ENCODE data around the gene TXLNA.
A peak's percentile ranks its signal among the peaks of the same experiment; 100 is the strongest.

Gene TXLNA

DNA sequence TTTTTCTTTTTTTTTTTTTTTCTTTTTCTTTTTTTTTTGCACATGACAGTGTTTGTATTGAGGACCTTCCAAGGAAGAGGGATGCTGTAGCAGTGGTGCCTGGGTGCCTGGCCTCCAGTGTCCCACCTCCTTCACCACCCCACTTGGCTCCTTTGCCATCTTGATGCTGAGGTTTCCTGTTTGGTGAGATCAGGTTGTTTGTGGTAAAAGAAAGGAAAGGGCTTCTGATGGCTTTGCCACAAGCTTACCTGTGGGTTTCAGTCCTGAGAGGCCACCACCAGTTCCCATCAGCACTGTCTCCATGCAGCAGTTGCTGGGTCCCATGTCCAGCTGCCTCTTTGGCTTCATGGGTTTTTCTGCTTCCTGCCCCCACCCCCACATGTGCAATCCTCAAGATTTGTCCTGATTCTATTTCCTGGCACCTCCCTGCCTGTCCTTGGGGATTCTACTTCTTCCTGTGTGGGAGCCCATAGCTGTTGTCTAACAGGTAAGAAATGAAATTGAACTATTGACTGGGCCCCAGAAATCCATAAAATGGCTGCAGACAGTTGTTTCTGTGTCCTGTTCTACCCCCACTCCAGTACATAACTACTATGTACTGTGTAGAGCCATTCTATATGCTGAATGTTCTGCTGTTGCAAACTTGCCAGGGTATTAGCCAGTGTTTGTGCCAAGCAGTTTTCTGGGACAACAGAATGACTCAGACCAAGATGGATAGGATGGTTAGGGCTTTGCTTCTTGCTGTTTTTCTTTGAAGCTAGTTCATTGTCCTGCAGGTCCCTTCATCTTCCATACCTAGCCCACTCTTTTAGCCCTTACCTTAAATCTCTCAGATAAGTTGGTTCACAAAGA, 16.7 kb downstream of the TXLNA start:
- no peak for DNase-seq (ENCODE audit: insufficient read length, low spot score)
- FAIRE-seq, result no peak
- TF ChIP-seq POLR2A (IDR thresholded peaks at IDR 0.05; ENCODE audit: low read depth, low read length), result no peak

DNA sequence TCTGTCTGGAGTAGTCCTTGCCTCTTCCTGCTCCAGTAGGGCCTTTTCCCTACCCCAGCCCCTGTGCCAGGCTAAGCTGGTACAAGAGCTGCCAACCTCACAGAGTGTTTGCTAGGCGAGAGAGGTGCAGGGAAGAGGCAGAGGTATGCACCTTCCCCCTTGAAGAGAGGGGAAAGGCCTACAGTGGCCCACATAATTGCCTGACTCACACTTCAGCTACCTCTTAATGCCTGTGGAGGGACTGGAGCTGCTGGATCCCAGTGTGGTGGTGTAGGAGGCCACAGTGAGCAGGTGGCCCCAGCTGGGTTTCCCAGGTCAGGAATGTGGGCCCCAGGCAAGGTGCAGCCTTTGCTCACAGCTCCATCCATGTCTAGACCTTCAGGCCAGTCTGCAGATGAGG, 17.6 kb downstream of the TXLNA start:
- DNase-seq (ENCODE audit: insufficient read length, low spot score), result no peak
- no peak for FAIRE-seq
- no peak for TF ChIP-seq POLR2A (IDR thresholded peaks at IDR 0.05; ENCODE audit: low read depth, low read length)

DNA sequence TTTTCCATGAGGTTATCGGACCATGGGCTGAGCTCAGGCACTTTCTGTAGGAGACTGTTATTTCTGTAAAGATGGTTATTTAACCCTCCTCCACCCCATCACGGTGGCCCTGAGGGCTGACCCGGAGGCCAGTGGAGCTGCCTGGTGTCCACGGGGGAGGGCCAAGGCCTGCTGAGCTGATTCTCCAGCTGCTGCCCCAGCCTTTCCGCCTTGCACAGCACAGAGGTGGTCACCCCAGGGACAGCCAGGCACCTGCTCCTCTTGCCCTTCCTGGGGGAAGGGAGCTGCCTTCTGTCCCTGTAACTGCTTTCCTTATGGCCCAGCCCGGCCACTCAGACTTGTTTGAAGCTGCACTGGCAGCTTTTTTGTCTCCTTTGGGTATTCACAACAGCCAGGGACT, 18.4 kb downstream of the TXLNA start:
- FAIRE-seq (no peak), DNase-seq (ENCODE audit: insufficient read length, low spot score) (no peak)
- TF ChIP-seq POLR2A (IDR thresholded peaks at IDR 0.05; ENCODE audit: low read depth, low read length), result no peak

DNA sequence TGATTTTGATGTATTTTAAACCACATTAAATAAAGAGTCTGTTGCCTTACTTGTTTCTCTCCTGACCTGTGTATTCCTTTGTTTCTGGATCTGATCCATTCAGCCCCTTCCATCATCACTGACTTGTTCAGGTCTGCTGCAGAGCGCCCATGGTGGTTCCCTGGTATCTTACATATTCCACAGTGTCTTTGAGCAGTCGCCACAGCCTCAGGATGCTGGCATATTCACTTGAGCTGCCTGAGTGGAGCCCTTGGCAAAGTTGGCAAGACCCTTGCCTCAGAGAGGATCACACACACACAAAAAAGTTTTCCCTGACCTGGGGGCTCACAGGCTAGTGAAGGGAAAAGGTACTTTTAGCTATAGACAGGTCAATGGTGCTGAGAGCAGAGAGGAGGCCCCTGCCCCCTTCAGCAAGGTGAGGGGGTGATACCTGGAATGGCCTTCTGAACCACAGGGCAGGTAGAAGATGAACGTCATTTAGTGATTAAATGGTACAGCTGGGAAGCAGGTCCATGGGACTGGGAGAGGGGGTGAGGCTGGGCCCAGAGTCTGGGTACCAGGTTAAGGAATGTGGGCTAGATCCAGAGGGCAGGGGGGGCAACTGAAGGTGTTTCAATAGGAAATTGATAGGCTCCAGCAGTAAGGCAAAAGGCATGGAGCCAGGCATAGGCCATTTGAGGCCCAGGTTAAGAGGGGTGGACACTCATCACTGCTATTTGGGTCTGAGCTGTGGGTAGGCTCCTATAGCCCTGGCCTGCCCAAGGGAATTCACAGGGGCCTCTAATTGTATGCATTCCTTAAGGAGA, 19.0 kb downstream of the TXLNA start:
- TF ChIP-seq POLR2A (IDR thresholded peaks at IDR 0.05; ENCODE audit: low read depth, low read length), result no peak
- FAIRE-seq, result no peak

DNA sequence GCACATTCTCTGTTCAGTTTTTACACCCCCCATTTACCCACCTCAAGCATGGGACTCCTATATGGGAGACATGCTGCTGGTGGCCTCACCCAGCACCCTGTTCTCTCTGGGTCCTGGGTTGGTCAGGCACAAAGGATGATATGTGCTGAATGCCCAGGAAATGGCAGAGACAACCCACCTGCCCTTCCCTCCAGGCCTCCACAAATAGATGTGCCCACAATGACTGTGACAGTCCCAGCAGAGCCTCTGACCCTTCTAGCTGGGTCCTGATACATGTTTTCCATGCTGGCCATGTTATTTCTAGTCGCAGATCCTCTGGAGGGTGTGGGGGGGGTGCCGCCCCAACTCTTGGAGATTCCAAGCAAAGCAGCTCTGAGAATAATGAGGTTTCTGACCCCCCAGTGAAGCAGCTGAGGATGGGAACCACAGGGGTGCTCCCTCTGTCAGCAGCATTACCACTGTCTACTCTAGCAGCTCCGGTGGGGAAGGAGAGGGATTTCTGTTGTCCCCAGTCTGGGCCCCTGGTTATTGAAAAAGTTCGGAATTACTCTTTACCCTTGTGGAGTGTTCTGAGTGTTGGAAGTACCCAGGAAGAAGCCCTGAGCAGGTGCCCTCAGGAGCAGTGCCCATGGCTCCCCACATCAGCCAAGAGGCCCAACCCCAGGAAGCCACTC, 19.7 kb downstream of the TXLNA start:
- TF ChIP-seq POLR2A (IDR thresholded peaks at IDR 0.05; ENCODE audit: low read depth, low read length), result no peak
- FAIRE-seq (no peak), DNase-seq (ENCODE audit: insufficient read length, low spot score) (no peak)

More for the DNA sequence above, 19.0 kb downstream of the TXLNA start:
- DNase-seq (ENCODE audit: insufficient read length, low spot score), result no peak

DNA sequence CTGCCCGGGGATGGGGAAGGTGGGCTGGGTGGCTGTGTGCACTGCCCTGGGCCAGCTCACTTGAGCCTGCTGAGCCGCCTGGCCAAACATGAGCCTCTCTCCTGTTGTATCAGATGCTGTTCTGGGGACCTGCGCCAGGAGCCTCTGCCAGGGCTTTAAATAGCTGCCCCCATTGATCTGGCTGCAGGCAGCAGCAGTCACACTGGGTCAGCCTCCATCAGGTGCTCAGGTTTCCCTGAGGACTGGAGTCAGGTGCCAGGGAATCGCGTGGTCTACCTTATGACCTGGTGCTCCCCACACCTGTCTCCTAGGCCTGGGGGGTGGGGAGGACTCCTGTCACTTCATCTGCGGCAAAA, 20.2 kb downstream of the TXLNA start:
- TF ChIP-seq POLR2A (IDR thresholded peaks at IDR 0.05; ENCODE audit: low read depth, low read length), result no peak
- DNase-seq (ENCODE audit: insufficient read length, low spot score) (no peak), FAIRE-seq (no peak)

DNA sequence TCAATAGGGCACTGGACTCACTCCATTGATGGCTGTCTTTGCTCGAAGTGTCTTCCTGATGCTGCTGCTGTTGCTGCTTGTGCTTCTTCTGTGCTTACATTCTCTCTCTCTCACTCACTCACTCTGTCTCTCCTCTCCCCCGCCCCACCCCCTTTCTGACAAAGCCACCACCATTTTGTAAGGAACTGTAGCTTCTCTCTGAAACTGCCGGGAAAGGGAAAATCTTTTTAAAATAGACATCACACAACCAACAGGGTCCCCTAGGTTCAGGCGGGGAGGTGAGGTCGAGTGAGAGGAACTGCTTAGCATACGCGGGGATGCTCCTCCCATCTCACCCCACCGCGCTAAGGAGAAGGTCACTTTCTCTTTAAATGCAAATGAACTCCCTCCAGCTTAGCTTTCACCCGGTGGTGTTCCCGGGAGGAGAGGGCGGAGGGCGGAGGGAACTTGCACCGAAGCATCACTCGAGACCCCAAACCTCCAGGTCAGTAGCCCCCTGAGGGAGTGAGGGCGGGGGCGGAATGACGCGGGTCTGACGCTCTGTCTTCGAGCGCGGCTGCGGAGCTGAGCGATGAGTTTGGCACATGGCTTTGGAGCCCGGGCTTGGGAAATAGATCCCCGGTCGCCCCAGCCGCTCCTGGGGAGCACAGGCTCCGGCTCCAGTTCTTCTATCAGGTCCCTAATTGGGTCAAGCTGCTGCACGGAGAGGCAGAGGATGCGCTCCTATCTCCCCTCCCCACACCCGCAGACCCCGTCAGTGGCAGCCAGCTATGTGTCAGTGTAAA, 20.9 kb downstream of the TXLNA start, which contains the start of gene CCDC28B:
TSS of gene CCDC28B (plus strand) at position 370 of the 785 bp plus-strand sequence. CDS start 1,341 bp downstream, outside the sequence.
- DNase-seq (ENCODE audit: insufficient read length, low spot score) (peak; percentile 61), FAIRE-seq (no peak)
- TF ChIP-seq POLR2A (IDR thresholded peaks at IDR 0.05; ENCODE audit: low read depth, low read length), result no peak

DNA sequence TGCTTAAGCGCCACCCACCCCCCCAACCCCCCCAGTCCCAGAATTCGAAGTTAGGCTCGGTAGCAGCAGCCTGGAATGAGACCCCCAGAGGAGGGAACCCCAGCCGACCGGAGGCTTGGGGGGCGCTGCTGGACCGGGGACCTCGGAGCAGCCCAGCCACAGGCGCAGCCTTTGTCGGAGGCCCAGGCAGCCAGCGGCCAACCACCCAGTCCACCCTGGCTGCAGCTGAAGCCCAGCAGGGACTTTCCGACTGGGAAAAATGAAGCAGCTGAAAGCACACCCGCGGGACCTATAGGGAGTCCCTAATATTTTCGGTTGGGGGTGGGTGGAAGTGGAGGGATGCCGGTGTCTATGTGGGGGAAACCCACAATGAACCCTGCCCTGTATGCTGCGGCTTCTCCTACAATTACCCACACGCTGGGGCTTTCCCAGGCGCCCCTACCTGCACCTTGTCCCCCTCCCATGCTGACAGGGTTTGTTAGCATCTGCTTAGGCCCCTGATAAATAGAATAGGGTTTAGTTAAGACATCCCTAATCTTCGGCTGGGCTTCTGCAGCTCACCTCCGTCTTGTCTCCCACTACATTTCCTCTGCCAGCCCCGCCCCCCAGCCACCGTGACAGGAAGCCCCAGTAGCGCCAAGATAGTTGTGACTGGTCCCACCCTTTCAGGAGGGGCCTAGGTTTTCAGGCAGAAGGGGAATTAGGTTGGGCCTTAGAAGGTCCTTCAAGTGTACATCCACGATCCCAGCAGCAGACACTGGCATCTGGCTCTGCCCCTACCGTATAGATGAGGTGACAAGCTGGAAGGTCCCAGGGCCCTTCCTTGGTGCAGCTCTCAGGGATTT, 21.8 kb downstream of the TXLNA start:
- no peak for TF ChIP-seq POLR2A (IDR thresholded peaks at IDR 0.05; ENCODE audit: low read depth, low read length)
- DNase-seq (ENCODE audit: insufficient read length, low spot score) (no peak), FAIRE-seq (no peak)

DNA sequence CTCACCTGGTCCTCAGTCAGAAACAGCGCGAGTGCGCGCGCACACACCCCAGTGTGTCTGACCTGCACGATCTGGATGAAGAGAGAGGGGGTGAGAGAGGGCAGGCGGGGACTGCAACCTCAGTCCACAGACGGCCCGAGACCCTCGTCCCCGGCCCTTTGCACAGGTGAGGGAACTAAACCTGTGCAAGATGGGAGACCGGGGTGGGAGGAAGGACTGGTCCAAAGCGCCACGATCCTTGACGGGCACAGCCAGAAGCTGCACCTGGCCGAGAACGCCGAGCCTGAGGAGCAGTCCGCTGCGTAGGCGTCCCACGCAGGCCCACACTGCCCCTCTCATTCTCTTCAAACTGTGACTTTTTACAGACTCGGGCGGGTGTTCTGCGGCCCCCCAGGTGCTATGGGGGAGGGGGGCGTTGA, 25.5 kb downstream of the TXLNA start:
- FAIRE-seq (no peak), DNase-seq (ENCODE audit: insufficient read length, low spot score) (no peak)
- TF ChIP-seq POLR2A (IDR thresholded peaks at IDR 0.05; ENCODE audit: low read depth, low read length), result no peak

DNA sequence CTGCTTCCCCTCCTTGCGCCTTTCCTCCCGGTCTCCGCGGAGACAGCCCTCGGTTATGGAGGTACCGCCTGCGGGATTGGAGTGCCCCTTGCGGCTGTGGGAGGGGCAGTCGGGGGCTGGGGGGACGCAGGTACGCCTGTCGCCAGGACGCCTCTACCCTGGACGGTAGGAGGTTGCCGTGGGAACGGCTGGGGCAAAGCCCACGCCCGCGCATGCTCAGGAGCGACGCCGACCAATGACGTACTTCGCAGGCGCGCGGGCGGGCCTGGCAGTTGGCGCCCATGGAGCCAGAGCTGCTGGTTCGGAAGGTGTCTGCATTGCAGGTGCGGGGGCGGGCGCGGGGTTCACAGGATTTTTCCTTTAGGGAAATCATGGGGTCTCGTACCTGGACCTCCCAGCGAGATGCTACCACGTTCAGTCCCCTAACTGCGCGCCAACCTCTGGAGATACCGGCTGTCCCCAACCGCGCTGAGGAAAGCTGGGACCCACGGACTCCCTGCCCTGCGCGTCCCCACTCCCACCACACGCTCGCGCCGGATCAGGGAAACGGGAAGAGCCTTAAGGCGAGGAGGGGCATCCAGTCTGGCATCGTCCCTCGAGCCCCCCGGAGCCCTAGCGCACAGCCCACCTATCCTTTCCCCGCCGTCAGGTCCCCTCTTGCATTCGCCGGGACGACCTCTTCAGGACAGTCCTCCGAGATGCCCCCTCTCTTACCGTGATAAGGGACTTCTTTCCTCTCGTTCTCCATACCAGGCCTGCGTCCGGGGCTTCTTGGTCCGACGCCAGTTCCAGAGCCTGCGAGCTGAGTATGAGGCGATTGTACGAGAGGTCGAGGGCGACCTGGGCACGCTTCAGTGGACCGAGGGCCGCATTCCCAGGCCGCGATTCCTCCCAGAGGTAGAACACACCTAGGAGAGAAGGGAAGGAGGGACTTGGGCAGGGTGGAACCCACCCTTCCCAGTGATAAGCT, 26.2 kb downstream of the TXLNA start, which contains the start of gene IQCC:
TSS of gene IQCC (plus strand) at position 271 of the 970 bp plus-strand sequence. CDS start at position 282, 11 bp downstream.
- DNase-seq (ENCODE audit: insufficient read length, low spot score), result peak; percentile 79
- peak; percentile 83 for TF ChIP-seq POLR2A (IDR thresholded peaks at IDR 0.05; ENCODE audit: low read depth, low read length)
- FAIRE-seq, result no peak

DNA sequence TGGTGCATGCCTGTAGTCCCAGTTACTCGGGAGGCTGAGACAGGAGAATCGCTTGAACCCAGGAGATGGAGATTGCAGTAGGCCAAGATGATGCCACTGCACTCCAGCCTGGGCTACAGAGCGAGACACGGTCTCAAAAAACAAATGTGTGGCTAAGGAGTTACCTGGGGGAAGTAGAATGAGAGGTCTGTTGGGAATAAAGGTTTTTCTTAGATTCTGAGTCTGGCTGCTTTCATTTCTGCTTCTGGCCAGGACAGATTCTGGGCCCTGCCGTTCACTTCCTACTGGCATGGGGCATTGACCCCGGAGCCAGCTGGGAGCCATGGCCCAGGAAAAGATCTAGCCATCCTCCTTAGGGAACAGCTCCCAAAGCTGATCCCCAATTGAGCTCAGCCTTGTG, 29.0 kb downstream of the TXLNA start:
- no peak for FAIRE-seq

More for the DNA sequence above, 29.0 kb downstream of the TXLNA start:
- no peak for DNase-seq (ENCODE audit: insufficient read length, low spot score)
- 0 out of 2 replicates have a peak, but pooled peaks have one; percentile 11 for TF ChIP-seq POLR2A (IDR thresholded peaks at IDR 0.05; ENCODE audit: low read depth, low read length)

Measured in H54 (cell line).